ENCODE results near the gene YEATS2. TPM values are rescaled to one million over a fixed set of nuclear protein-coding genes. Genes with fewer than 3 reads are reported as not detected.
"Not testable (repeated sequence)": the region's sequence is repeated elsewhere in the genome, so short reads cannot be mapped to it uniquely, and the experiment has no call there.

Gene YEATS2
- polyA plus RNA-seq, 1 experiment: 35.5 TPM

DNA sequence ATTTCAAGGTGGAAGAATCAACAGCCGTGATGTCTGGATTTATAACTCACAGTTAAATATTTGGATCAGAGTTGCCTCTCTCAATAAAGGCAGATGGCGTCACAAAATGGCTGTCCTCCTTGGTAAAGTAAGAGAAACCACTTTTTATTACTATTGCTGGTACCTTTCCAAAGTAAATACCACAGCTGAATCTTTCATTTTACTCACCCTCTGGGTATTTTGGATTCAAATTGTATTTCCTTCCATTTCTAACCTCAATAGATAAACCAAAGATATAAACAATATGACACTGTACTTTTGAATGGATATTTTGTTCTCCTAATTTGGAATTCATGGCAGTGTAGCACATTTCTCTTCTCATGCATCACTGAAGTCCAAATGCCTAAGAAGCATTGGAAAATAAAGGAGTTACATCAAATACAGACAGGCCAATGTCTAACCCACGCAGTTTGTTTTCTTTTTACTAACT lies 32.6 kb upstream of the YEATS2 start:
- Histone ChIP-seq H3K36me3 (ENCODE audit: control insufficient read depth, insufficient read depth, low read length) (0 out of 2 replicates have a peak, but pooled peaks cover 2% of the 10 kb centered on the region), H3K27me3 (ENCODE audit: control insufficient read depth, insufficient read depth, low read length) (no peaks in the 10 kb centered on the region), H3K4me3 (ENCODE audit: low read depth, low read length) (no peak overlapping the region)
- TF ChIP-seq CTCF (IDR thresholded peaks at IDR 0.05; ENCODE audit: insufficient read depth, low read depth, low read length): no peak
- CTCF ChIA-PET: interaction anchor here (1.7 kb wide), 1 partner anchor 26 kb away, joined by 4 read pairs; no protein-coding TSS in a partner anchor
- POLR2A ChIA-PET: no interaction called here
- DNase-seq (ENCODE audit: low read depth): peak; percentile 94

- H3K4me3 ChIP-seq (ENCODE audit: low read depth, low read length): no peak overlapping the region
- no peak for DNase-seq (ENCODE audit: low read depth)
- POLR2A ChIA-PET: interaction anchor here (0.6 kb wide), 1 partner anchor 1691 kb away, joined by 6 read pairs; no protein-coding TSS in a partner anchor
- H3K36me3 ChIP-seq (ENCODE audit: control insufficient read depth, insufficient read depth, low read length): no peaks in the 10 kb centered on the region
- no peak for TF ChIP-seq CTCF (IDR thresholded peaks at IDR 0.05; ENCODE audit: insufficient read depth, low read depth, low read length)
- CTCF ChIA-PET: no interaction called here
- H3K27me3 ChIP-seq (ENCODE audit: control insufficient read depth, insufficient read depth, low read length): no peaks in the 10 kb centered on the region
These were observed 17.5 kb upstream of the YEATS2 start for GRCh38 chr3:183680061-183680460.

- CTCF ChIA-PET: no interaction called here
- Histone ChIP-seq H3K36me3 (ENCODE audit: control insufficient read depth, insufficient read depth, low read length) (no peaks in the 10 kb centered on the region), H3K27me3 (ENCODE audit: control insufficient read depth, insufficient read depth, low read length) (no peaks in the 10 kb centered on the region), H3K4me3 (ENCODE audit: low read depth, low read length) (no peak overlapping the region)
- TF ChIP-seq CTCF (IDR thresholded peaks at IDR 0.05; ENCODE audit: insufficient read depth, low read depth, low read length): no peak
- DNase-seq (ENCODE audit: low read depth): no peak
- POLR2A ChIA-PET: no interaction called here
These were observed 9.9 kb upstream of the YEATS2 start for GRCh38 chr3:183687705-183688104.

- CTCF ChIA-PET: no interaction called here
- Histone ChIP-seq H3K27me3 (ENCODE audit: control insufficient read depth, insufficient read depth, low read length) (no peaks in the 10 kb centered on the region), H3K36me3 (ENCODE audit: control insufficient read depth, insufficient read depth, low read length) (no peaks in the 10 kb centered on the region), H3K4me3 (ENCODE audit: low read depth, low read length) (no peak overlapping the region)
- no peak for TF ChIP-seq CTCF (IDR thresholded peaks at IDR 0.05; ENCODE audit: insufficient read depth, low read depth, low read length)
- DNase-seq (ENCODE audit: low read depth): no peak
- POLR2A ChIA-PET: no interaction called here
These were observed 8.7 kb upstream of the YEATS2 start for GRCh38 chr3:183688874-183689273.

GRCh38 chr3:183689621-183690020 lies 8.0 kb upstream of the YEATS2 start:
- POLR2A ChIA-PET; DNase-seq (ENCODE audit: low read depth); H3K27me3 ChIP-seq (ENCODE audit: control insufficient read depth, insufficient read depth, low read length); CTCF ChIA-PET; H3K36me3 ChIP-seq (ENCODE audit: control insufficient read depth, insufficient read depth, low read length); H3K4me3 ChIP-seq (ENCODE audit: low read depth, low read length): not testable (repeated sequence)

DNA sequence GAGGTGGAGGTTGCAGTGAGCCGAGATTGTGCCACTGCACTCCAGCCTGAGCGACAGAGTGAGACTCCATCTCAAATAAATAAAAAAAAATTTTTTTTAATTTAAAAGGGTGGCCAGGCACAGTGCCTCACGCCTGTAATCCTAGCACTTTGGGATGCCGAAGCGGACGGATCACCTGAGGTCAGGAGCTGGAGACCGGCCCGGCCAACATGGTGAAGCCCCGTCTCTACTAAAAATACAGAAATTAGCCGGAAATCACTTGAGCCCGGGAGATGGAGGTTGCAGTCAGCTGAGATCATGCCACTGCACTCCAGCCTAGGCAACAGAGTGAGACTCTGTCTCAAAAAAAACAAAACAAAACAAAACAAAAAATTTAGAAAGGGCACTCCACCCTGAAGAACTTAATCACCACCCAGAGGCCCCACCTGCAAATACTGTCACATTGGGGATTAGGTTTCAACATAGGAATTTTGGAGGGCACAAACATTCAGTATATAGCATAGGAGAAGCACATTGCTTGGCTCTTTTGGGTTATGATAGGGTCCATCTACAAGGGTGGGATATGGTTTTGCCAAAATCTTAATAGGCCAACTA lies 7.1 kb upstream of the YEATS2 start:
- TF ChIP-seq CTCF (IDR thresholded peaks at IDR 0.05; ENCODE audit: insufficient read depth, low read depth, low read length): no peak
- H3K27me3 ChIP-seq (ENCODE audit: control insufficient read depth, insufficient read depth, low read length): no peaks in the 10 kb centered on the region
- ChIA-PET POLR2A (no interaction called here), CTCF (no interaction called here)
- H3K4me3 ChIP-seq (ENCODE audit: low read depth, low read length): no peak overlapping the region
- no peak for DNase-seq (ENCODE audit: low read depth)
- H3K36me3 ChIP-seq (ENCODE audit: control insufficient read depth, insufficient read depth, low read length): no peaks in the 10 kb centered on the region

All from BJ (cell line).